22Rv1 (cell line): ENCODE results near the gene ZNF735.

Source experiments
- CTCF ChIP-seq: fragments of 450-650 bp; IDR thresholded peaks from 2 replicates; pipeline ENCODE4 v1.5.1; 2017; ENCODE audit warnings: mild to moderate bottlenecking
- ZFX ChIP-seq: fragments of 450-650 bp; IDR thresholded peaks from 2 replicates; pipeline ENCODE4 v1.6.1; 2017; ENCODE audit warnings: antibody characterized with exemption, borderline replicate concordance

- TF ChIP-seq CTCF = no peak
- TF ChIP-seq ZFX = no peak
Observed at GRCh38 chr7:64181586-64181985, 25.4 kb upstream of the ZNF735 start.
